Subcutaneous abdominal adipose tissue (tissue), 5 donors: ENCODE measurements around the gene CNKSR3.
A peak's percentile ranks its signal among the peaks of the same experiment; 100 is the strongest.

Experiments
- H3K27ac ChIP-seq: one replicate; pipeline ENCODE4 v1.7.0; 2013; ENCODE audit warnings: low read depth, mild to moderate bottlenecking, inconsistent platforms, low read length, moderate library complexity
- H3K27me3 ChIP-seq, 5 donors: one replicate each; pipeline ENCODE4 v1.7.0; 2013; ENCODE audit warnings: low read length in 5 of 5, inconsistent platforms in 1 of 5; ENCODE audit not compliant: control insufficient read depth in 5 of 5, insufficient read depth in 4 of 5
- H3K36me3 ChIP-seq, 5 donors: one replicate each; pipeline ENCODE4 v1.7.0; 2013; ENCODE audit warnings: low read length in 5 of 5; ENCODE audit not compliant: control insufficient read depth in 5 of 5, insufficient read depth in 5 of 5
- H3K4me1 ChIP-seq, 5 donors: one replicate each; pipeline ENCODE4 v1.7.0; 2013; ENCODE audit warnings: low read length in 5 of 5, mild to moderate bottlenecking in 3 of 5, moderate library complexity in 1 of 5; ENCODE audit not compliant: control insufficient read depth in 5 of 5, insufficient read depth in 5 of 5
- H3K4me3 ChIP-seq, 5 donors: one replicate each; pipeline ENCODE4 v1.7.0; 2013; ENCODE audit warnings: low read length in 5 of 5, low read depth in 1 of 5
- H3K9ac ChIP-seq, 5 donors: one replicate each; pipeline ENCODE4 v1.7.0; 2013; ENCODE audit warnings: low read length in 5 of 5, mild to moderate bottlenecking in 4 of 5, moderate library complexity in 3 of 5
- H3K9me3 ChIP-seq, 5 donors: one replicate each; pipeline ENCODE4 v1.7.0; 2013; ENCODE audit warnings: low read length in 5 of 5; ENCODE audit not compliant: control insufficient read depth in 5 of 5
- donor health status: healthy.
- donor health status: healthy.
- donor health status: healthy.
- donor health status: healthy.
- donor health status: healthy.

CNKSR3 gene

DNA sequence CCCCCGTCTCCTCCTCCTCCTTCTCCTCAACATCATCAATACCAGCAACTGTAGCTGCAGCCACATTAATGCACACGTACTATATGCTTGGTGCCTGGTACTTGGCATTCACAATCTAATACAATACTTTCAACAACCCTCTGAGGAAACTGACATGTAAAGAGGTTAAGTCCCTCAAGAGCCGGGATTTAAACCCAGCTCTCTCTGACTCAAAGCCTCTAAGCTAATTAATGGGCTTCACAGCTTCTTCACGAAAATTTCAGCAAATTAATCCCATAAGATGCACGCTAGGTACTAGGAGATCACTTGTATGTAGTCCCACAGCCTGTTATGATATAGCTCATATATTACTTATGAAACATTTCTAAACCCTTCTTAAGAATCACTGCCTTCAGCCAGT, 80.8 kb downstream of the CNKSR3 start:
- no peak overlapping the region for H3K9ac ChIP-seq
- no peak overlapping the region for H3K27ac ChIP-seq
- no peaks in the 10 kb centered on the region for H3K27me3 ChIP-seq
- H3K36me3 ChIP-seq: peaks cover 0 to 2% (median 0%) of the 10 kb centered on the region in 5 donors
- peaks cover 0 to 19% (median 10%) of the 10 kb centered on the region in 5 donors for H3K4me1 ChIP-seq
- H3K4me3 ChIP-seq: no peak overlapping the region
- no peaks in the 10 kb centered on the region for H3K9me3 ChIP-seq

DNA sequence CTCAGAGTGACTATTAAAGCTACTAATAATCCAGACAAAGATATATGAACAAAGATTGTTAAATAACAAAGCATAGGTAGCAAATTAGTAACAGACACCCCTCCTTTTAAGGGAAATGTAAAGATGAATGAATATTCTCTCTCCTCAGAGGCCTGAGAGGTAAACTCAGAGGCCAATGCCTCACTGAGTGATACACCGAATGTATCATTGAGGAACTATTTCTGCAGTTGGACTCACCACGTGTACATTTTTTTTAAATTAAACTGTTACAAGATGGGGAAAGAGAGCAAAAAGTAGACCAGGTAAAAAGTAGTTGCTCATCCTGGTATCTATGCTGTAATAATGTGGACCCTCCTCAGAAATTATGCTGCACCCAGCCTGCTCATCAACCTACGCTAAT, 81.6 kb downstream of the CNKSR3 start:
- Histone ChIP-seq H3K9ac (no peak overlapping the region), H3K27me3 (no peaks in the 10 kb centered on the region), H3K27ac (no peak overlapping the region), H3K36me3 (peaks cover 0 to 2% (median 0%) of the 10 kb centered on the region in 5 donors), H3K4me1 (peaks cover 0 to 15% (median 10%) of the 10 kb centered on the region in 5 donors), H3K4me3 (no peak overlapping the region), H3K9me3 (no peaks in the 10 kb centered on the region)

GRCh38 chr6:154427446-154427845, 83.0 kb downstream of the CNKSR3 start:
- Histone ChIP-seq H3K4me1 (peaks cover 0 to 10% (median 10%) of the 10 kb centered on the region in 5 donors), H3K4me3 (no peak overlapping the region), H3K36me3 (peaks cover 0 to 2% (median 0%) of the 10 kb centered on the region in 5 donors), H3K9me3 (no peaks in the 10 kb centered on the region), H3K27ac (no peak overlapping the region), H3K9ac (no peak overlapping the region), H3K27me3 (no peaks in the 10 kb centered on the region)

- H3K4me1 ChIP-seq: peaks cover 0 to 10% (median 10%) of the 10 kb centered on the region in 5 donors
- peaks cover 0 to 2% (median 0%) of the 10 kb centered on the region in 5 donors for H3K36me3 ChIP-seq
- no peak overlapping the region for H3K4me3 ChIP-seq
- no peak overlapping the region for H3K9ac ChIP-seq
- H3K9me3 ChIP-seq: no peaks in the 10 kb centered on the region
- no peaks in the 10 kb centered on the region for H3K27me3 ChIP-seq
- H3K27ac ChIP-seq: no peak overlapping the region
These were observed 83.5 kb downstream of the CNKSR3 start for GRCh38 chr6:154426997-154427396.

GRCh38 chr6:154425034-154425433, 85.5 kb downstream of the CNKSR3 start:
- Histone ChIP-seq H3K9me3 (no peaks in the 10 kb centered on the region), H3K27ac (no peak overlapping the region), H3K36me3 (peaks cover 0 to 2% (median 0%) of the 10 kb centered on the region in 5 donors), H3K4me1 (peaks cover 0 to 10% (median 10%) of the 10 kb centered on the region in 5 donors), H3K9ac (no peak overlapping the region), H3K27me3 (no peaks in the 10 kb centered on the region), H3K4me3 (no peak overlapping the region)

DNA sequence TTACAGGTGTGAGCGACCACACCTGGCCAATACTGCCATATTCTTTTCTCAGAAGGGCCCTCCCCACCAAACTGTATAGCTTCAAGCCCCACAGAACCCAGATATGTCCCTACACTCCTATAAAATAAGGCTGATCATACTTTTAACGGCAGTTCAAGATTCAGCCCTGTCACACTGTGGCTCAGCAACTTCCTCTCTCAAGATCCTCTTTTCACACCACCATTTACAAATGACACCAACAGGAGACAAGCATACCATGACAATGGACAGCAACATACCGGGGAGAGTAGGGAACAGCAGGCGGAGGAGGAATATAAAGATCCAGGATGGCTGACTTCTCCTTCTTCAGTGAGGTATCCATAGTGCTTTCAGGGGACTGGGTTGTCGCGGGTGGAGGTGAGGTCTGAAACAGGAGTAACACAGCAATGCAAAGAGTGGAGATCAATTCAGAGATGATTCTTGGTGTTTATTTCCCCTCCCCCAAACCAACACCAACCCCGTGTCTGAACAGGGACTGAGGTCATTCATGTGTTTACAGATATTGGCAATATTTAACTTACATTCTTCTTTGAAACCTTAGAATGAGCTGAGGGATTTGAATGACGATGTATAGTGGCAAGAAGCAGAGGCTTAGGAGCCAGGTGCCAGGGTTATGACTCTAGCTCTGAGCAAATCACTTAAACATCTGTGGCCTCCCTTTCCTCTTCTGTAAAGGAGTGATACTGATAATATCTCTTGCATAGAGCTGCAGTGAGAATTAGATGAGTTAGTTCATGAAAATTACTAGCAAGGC, 96.3 kb downstream of the CNKSR3 start:
- no peaks in the 10 kb centered on the region for H3K36me3 ChIP-seq
- no peak overlapping the region for H3K4me3 ChIP-seq
- H3K9me3 ChIP-seq: no peaks in the 10 kb centered on the region
- H3K27ac ChIP-seq: no peak overlapping the region
- H3K4me1 ChIP-seq: peaks cover 4 to 23% (median 18%) of the 10 kb centered on the region in 5 donors
- no peaks in the 10 kb centered on the region for H3K27me3 ChIP-seq
- H3K9ac ChIP-seq: no peak overlapping the region

GRCh38 chr6:154412106-154412820, 98.2 kb downstream of the CNKSR3 start:
- Histone ChIP-seq H3K27me3 (no peaks in the 10 kb centered on the region), H3K4me3 (no peak overlapping the region), H3K4me1 (peaks cover 4 to 31% (median 24%) of the 10 kb centered on the region in 5 donors), H3K36me3 (no peaks in the 10 kb centered on the region), H3K27ac (no peak overlapping the region), H3K9me3 (no peaks in the 10 kb centered on the region), H3K9ac (no peak overlapping the region)

GRCh38 chr6:154411076-154411475, 99.4 kb downstream of the CNKSR3 start:
- H3K36me3 ChIP-seq: peaks cover 0 to 3% (median 0%) of the 10 kb centered on the region in 5 donors
- H3K9me3 ChIP-seq: no peaks in the 10 kb centered on the region
- H3K27me3 ChIP-seq: no peaks in the 10 kb centered on the region
- H3K27ac ChIP-seq: peak overlapping the region; percentile 59
- no peak overlapping the region for H3K4me3 ChIP-seq
- H3K4me1 ChIP-seq: peaks cover 4 to 31% (median 24%) of the 10 kb centered on the region in 5 donors
- H3K9ac ChIP-seq: no peak overlapping the region

DNA sequence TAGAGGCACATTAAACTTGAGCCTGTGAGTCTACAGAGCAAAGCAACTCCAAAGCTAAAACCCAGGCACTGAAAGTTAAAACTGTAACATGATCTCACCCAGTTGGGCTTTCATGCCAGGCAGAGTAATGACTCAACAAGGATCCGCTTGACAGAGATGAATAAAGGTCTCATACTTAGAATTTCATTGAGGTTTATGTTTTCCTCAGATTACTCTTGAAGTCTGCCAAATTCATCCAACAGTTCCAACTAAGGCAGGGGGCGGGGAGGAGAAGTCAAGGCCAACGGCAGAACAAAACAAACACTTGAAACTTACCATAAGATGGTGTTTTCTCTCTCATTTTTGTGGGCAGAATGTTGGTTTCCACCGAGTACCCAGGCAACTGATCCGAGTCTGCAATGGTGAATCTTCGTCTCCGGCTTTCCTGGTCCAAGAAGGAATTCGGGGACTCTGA, 99.8 kb downstream of the CNKSR3 start:
- H3K36me3 ChIP-seq: peaks cover 0 to 3% (median 0%) of the 10 kb centered on the region in 5 donors
- H3K4me1 ChIP-seq: peaks cover 4 to 31% (median 24%) of the 10 kb centered on the region in 5 donors
- H3K27ac ChIP-seq: peak overlapping the region; percentile 64
- H3K27me3 ChIP-seq: no peaks in the 10 kb centered on the region
- H3K4me3 ChIP-seq: no peak overlapping the region
- no peaks in the 10 kb centered on the region for H3K9me3 ChIP-seq
- H3K9ac ChIP-seq: peak overlapping the region in 1 of 5 donors; percentile 74
